GM19043 (cell line): ENCODE measurements around the gene KIAA0408.
"Not testable (repeated sequence)": the region's sequence is repeated elsewhere in the genome, so short reads cannot be mapped to it uniquely, and the experiment has no call there.

Source experiments
- ATAC-seq: cut with Tn5 transposase; IDR thresholded peaks from one replicate; pipeline ENCODE4 v1.9.1; 2021; ENCODE audit warnings: low read depth; ENCODE audit not compliant: unreplicated experiment

The KIAA0408 gene

GRCh38 chr6:127464161-127464880 is 5.1 kb upstream of the KIAA0408 start:
- no peak for ATAC-seq

DNA sequence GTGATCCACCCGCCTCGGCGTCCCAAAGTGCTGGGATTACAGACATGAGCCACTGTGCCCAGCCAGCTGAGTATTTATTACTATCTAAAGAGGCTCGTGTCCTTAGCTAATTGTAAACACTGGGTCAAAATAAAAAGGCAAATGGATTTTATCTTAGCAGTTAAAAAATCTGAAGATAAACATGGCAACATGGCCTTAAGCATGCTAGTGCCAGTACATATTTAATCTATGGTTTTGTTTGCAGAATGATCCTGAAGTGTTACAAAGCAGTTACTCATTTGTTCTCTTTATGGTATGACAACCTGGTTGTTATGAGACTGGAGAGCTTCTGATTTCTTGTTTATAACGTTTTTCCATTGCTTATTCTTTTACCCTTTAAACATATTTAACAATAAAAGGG is 3.9 kb upstream of the KIAA0408 start:
- no peak for ATAC-seq

DNA sequence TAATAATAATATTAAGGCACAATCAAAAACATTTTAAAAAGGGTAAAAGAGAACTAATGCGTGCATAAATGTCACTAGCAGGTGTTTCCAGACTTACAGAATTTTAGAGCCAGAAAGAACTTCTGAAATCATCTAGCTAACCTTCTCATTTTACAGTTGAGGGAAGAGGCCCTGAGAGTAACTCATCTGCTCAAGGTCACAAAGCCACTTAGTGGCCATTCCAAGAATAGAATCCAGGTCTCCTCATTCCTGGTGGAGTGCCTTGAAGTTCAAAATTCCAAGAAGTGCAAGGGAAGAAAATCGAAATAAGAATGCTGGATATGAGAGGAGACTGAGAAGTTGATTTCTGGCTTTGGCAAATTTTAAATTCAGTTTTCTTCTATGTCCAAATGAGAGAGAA is 3.2 kb upstream of the KIAA0408 start:
- ATAC-seq, result no peak

DNA sequence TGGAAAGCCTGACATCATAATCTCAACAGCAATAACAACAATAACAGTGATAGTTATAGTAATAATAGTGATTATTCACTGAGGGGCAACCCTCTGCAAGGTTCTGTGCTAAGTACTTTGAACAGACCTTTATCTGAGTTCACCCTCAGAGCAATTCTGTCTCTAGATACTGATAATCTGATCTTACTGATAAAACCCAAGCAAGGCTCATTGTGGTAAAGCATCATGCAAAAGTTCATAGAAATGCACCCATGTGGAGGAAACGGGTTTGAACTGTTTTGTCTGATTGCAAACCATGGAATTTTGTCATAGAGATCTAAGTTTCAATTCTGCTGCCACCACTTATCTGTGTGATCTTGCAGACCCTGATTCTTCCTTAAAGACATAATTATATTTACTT is 1.3 kb upstream of the KIAA0408 start:
- ATAC-seq, result no peak

DNA sequence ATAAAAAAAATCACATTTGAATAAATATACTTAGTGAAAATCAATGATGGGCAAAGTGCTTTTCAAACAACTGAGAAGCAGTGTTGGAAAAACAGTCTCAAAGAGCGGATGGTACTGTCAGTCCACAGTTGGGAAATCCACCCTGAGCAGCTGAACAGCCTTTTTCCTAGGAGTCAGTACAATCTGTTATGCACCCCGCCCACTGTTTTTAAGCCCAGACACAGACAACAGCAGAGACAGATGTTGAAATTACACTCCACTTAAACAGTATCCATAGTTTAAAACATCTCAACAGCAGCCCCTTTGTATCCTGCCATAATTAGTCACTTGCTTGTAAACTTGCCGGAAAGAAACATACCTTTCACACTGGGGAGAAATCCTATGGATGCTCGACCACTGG is 372 bp downstream of the KIAA0408 start:
- ATAC-seq, result no peak

- no peak for ATAC-seq
Observed at GRCh38 chr6:127458222-127458621, 967 bp downstream of the KIAA0408 start.

DNA sequence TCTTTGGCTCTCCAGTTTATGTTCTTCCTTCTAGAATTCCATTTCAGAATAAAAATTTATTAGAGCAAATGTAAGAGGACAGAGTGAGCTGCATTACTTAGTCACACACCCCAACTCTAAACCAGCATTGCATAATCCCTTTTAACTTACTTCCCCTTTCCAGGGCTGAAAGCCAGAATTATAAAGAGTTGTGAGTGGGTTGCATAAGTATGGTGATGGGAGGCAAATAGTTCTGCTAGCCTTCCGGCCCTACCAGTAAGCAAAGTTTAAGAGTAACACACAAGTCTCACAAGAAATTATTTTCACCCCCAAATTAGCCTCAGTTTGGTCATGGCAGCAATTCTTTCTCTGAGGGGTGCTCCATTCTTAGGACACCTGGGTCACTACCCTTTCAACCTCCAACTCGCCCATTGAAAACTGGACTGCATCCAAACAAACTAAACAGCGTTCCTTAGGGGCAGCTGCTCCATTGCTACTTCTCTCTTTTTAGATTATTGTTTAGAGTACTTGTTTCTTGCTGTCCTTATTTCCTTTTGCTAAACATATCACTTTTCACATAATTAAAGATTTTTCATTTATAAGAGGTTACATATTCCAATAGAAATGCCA is 1.6 kb downstream of the KIAA0408 start:
- ATAC-seq, result no peak

- ATAC-seq, result no peak
Observed at GRCh38 chr6:127456465-127456864, 2.7 kb downstream of the KIAA0408 start.

DNA sequence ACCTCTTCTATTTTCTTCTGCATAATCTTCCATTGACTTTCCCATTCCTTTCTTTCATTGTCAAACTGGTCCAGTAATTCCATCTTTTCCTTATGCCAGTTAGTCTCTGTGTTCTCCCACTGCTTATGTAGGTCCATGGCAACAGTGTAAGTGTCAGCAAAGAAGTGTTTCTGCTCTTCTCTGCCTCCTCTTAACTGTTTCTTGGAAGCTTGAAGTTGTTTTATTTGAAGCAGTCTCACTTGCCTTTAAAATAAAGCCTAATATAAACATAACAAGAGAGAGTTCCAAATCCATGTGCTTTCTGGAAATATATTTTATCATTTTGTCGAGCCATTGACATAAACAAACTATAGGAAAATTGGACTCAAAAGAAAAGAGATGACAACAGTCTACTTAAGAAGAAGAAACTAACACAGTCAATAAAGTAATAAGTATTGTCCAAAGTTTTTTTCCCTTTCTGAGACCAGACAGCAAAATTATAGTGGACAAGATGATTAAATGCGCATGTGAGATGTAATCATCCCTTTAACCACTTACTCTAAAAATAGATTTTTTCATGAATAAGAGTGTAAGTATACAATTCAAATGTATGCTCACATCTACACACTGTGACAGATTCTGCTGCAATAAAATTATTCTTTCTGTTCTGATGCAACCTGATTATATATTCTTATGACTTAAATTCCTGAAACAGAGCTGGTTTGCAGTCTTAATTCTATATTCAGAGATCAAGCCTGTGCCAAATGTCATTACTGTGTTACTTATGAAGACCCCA is 5.2 kb downstream of the KIAA0408 start:
- no peak for ATAC-seq

GRCh38 chr6:127452803-127453202 is 6.4 kb downstream of the KIAA0408 start:
- ATAC-seq, result no peak

- no peak for ATAC-seq
Observed at GRCh38 chr6:127451388-127451787, 7.8 kb downstream of the KIAA0408 start.

- no peak for ATAC-seq
Observed at GRCh38 chr6:127447780-127448179, 11.4 kb downstream of the KIAA0408 start.

GRCh38 chr6:127446356-127446755 is 12.8 kb downstream of the KIAA0408 start:
- ATAC-seq, result no peak

DNA sequence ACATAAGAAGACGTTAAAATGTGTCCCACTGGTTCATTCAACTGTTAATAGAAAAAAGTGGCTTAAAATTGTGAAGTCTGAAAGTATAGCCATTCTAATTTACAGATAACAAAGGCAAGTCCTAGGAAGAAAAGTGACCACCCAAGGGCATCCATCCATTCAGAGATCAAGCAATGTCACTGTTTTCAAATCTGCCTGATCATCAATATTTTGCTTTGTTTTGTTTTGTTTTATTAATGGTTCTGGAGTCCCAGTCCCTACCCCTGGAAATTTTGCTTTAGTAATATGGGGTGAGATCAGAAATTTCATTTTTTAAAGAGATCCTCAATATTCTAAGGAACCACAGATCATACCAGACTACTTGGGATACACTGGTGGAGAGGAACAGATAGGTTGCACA is 17.3 kb downstream of the KIAA0408 start:
- ATAC-seq, result no peak

DNA sequence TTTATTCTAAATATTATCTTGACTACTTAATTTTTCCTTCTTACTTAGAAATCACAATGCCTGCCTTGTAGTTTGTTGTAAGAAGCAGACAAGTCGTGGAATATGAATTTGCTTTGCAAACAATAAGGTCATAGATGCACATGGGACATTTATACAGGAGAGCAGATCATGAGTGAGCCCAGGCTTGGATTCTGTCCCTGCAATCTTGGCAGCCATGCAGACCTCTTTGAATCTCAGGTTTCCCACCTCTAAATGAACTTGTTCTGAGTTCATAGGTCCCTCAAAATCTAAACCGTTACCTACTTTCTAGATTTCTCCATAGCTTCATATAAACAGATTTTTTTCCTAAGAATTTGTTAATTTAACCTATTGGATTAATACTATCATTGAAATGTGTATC is 19.5 kb downstream of the KIAA0408 start:
- ATAC-seq, result no peak

GRCh38 chr6:127436578-127437110 is 22.5 kb downstream of the KIAA0408 start:
- ATAC-seq, result no peak

DNA sequence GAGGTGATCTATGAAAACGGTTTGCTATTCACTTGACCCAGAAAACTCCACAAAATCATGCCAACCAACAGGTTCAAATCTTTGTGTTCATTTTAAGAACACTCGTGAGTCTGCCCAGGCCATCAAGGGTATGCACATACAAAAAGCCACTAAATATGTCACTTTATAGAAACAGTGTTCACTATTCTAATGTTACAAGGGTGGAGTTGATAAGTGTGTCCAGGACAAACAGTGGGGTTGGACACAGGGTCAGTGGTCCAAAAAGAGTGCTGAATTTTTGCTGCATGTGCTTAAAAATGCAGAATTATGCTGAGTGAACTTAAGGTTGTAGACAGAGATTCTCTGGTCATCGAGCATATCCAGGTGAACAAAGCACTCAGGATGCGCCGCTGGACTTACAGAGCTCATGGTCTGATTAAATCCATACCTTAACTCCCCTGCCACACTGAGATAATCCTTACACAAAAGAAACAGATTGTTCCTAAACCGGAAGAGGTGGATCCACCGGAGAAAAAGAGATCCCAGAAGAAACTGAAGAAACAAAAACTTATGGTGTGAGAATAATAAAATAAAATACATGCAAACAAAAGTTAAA is 23.5 kb downstream of the KIAA0408 start:
- no peak for ATAC-seq

DNA sequence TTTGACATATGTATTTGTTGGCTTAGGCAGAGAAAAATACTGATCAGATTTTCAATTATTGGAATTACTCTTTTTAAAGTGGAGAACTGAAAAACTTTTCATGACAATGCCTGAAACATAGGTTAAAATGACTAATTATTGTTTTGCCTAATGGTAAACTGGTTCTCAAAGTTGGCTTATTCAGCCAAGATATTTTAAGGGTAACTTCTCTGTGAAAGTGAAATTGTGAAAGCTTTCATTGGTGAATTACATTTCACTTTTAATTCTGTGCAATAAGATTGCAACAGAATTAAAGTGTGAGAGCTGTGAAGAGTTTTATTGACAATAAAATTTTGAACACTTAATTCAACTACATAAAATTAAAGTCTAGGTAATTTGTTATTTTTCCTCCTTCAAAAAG is 24.5 kb downstream of the KIAA0408 start:
- no peak for ATAC-seq

DNA sequence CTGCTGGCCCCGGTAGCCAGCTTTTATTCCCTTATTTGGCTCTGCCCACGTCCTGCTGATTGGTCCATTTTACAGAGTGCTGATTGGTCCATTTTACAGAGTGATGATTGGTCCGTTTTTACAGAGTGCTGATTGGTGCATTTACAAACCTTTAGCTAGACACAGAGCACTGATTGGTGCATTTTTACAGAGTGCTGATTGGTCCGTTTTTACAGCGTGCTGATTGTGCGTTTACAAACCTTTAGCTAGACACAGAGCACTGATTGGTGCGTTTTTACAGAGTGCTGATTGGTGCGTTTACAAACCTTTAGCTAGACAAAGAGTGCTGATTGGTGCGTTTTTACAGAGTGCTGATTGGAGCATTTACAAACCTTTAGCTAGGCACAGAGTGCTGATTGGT is 30.6 kb downstream of the KIAA0408 start:
- ATAC-seq, result not testable (repeated sequence)

DNA sequence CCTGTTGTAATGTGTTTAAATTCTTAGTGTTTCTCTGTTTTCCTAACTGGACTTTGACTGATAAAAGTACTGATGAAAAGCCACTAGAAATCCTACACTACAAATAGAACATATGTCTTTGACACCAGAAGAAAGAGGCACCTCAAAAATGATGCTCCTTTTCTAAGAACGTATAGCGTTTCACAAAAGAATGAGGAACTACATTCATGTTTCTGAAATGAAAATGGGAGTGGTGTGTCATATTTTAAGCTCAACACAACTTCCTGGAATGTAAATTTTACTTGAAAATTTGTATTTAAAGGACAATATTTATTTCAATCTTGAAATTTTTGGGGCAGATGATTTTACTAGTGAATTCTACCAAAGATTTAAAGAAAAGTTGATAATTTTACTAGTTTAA is 35.3 kb downstream of the KIAA0408 start:
- no peak for ATAC-seq

GRCh38 chr6:127421164-127421563 is 38.0 kb downstream of the KIAA0408 start:
- ATAC-seq, result not testable (repeated sequence)
